Thoracic aorta (tissue), 2 donors: ENCODE measurements around the gene PRMT2. TPM values are rescaled to one million over a fixed set of nuclear protein-coding genes. Genes with fewer than 3 reads are reported as not detected.

Experiments
- ATAC-seq: fragments of 150-250 bp; one replicate; pipeline ENCODE4 v1.8.0; 2017; ENCODE audit warnings: low read depth; ENCODE audit not compliant: insufficient number of reproducible peaks, low FRiP score
- DNase-seq: peaks from one replicate; pipeline ENCODE4 v3.0.0-alpha.2; 2020; ENCODE audit warnings: low spot score
- H3K27ac ChIP-seq, 2 donors: fragments of 200-600 bp; sonication (generic); 1 replicate in 1 of 2; 2 replicates in 1 of 2; pipeline ENCODE4 v1.5.1; 2016; ENCODE audit warnings: mild to moderate bottlenecking in 2 of 2, moderate library complexity in 2 of 2
- H3K27me3 ChIP-seq: fragments of 200-600 bp; sonication (generic); replicated peaks from 2 replicates; pipeline ENCODE4 v1.6.0; 2016; ENCODE audit warnings: mild to moderate bottlenecking; ENCODE audit not compliant: insufficient read depth
- H3K36me3 ChIP-seq: fragments of 200-600 bp; sonication (generic); one replicate; pipeline ENCODE4 v1.5.1; 2016
- H3K4me1 ChIP-seq, 2 donors: fragments of 200-600 bp; sonication (generic); 1 replicate in 1 of 2; 2 replicates in 1 of 2; pipeline versions ENCODE4 v1.5.1 to v1.6.0; 2016; ENCODE audit warnings: low read depth in 2 of 2, mild to moderate bottlenecking in 1 of 2; ENCODE audit not compliant: control insufficient read depth in 1 of 2
- H3K4me3 ChIP-seq: fragments of 200-600 bp; sonication (generic); 2 replicates; pipeline ENCODE4 v1.5.1; 2016; ENCODE audit warnings: mild to moderate bottlenecking
- H3K9me3 ChIP-seq: fragments of 200-600 bp; sonication (generic); 2 replicates; pipeline ENCODE4 v1.5.1; 2016
- total RNA-seq, 2 donors: library from RNA; depleted of rRNA; stranded (reverse); fragments of >200 nt; gene quantifications; one replicate each; pipeline versions ENCODE4 v1.1.0 to v1.2.3, GENCODE V29; 2016
- TF ChIP-seq, protein P1 (sequence below): fragments of 200-600 bp; sonication (generic); IDR thresholded peaks from one replicate; pipeline ENCODE4 v1.5.1; 2019; ENCODE audit warnings: antibody characterized with exemption

The PRMT2 gene
- total RNA-seq = 100 to 1,000 TPM; 125 to 126 TPM

GRCh38 chr21:46635324-46636180 lies at the start of gene PRMT2:
Gene PRMT2, plus strand, starts transcription at chr21:46635674. Its CDS starts 1,278 bp downstream, at chr21:46636952.
- Histone ChIP-seq H3K36me3 (no peaks in the 10 kb centered on the region), H3K4me1 (peaks cover 35 to 46% of the 10 kb centered on the region in 2 donors), H3K27ac (peak within 1 kb of the TSS; percentile 98 to 99), H3K9me3 (no peaks in the 10 kb centered on the region), H3K4me3 (peak within 1 kb of the TSS; percentile 72), H3K27me3 (no peaks in the 10 kb centered on the region)
- ATAC-seq (peak; percentile 93), DNase-seq (peak; percentile 71)
- TF ChIP-seq, protein P1, sequence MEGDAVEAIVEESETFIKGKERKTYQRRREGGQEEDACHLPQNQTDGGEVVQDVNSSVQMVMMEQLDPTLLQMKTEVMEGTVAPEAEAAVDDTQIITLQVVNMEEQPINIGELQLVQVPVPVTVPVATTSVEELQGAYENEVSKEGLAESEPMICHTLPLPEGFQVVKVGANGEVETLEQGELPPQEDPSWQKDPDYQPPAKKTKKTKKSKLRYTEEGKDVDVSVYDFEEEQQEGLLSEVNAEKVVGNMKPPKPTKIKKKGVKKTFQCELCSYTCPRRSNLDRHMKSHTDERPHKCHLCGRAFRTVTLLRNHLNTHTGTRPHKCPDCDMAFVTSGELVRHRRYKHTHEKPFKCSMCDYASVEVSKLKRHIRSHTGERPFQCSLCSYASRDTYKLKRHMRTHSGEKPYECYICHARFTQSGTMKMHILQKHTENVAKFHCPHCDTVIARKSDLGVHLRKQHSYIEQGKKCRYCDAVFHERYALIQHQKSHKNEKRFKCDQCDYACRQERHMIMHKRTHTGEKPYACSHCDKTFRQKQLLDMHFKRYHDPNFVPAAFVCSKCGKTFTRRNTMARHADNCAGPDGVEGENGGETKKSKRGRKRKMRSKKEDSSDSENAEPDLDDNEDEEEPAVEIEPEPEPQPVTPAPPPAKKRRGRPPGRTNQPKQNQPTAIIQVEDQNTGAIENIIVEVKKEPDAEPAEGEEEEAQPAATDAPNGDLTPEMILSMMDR = no peak

- ATAC-seq = no peak
- H3K27me3 ChIP-seq = no peaks in the 10 kb centered on the region
- no peak overlapping the region for H3K27ac ChIP-seq
- H3K9me3 ChIP-seq = peaks cover 11% of the 10 kb centered on the region
- TF ChIP-seq, protein P1 = no peak
- H3K4me3 ChIP-seq = no peak overlapping the region
- H3K36me3 ChIP-seq = no peaks in the 10 kb centered on the region
- peaks cover 5 to 9% of the 10 kb centered on the region in 2 donors for H3K4me1 ChIP-seq
- DNase-seq = no peak
These were observed 41.2 kb upstream of the PRMT2 start for GRCh38 chr21:46594276-46594675.

DNA sequence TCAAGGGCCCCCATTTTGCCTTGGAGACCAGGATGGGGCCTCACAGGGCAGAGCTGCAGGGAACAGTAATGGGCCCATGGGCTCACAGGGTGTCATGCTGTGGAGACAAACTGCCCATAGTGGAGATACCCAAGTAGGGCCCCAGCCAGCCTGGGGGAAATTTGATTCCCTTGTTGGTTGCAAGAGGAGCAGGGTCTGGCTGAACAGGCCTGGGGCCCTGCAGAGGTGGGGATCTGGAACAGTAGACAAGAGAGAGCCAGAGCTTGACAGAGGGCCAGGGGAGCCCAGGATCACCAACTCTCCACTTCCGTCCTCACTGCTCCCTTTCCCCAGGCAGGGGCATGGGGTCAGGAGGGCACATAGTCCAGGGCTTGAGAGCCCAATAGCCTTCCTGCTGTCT lies 39.3 kb upstream of the PRMT2 start:
- ATAC-seq (no peak), DNase-seq (no peak)
- Histone ChIP-seq H3K4me3 (no peak overlapping the region), H3K4me1 (peaks cover 5 to 15% of the 10 kb centered on the region in 2 donors), H3K27ac (no peak overlapping the region), H3K36me3 (no peaks in the 10 kb centered on the region), H3K9me3 (peaks cover 7% of the 10 kb centered on the region), H3K27me3 (no peaks in the 10 kb centered on the region)
- TF ChIP-seq, protein P1 = no peak

GRCh38 chr21:46597031-46597430 lies 38.4 kb upstream of the PRMT2 start:
- ATAC-seq (no peak), DNase-seq (no peak)
- H3K27me3 ChIP-seq = no peaks in the 10 kb centered on the region
- peaks cover 5 to 15% of the 10 kb centered on the region in 2 donors for H3K4me1 ChIP-seq
- H3K27ac ChIP-seq = no peak overlapping the region
- no peak overlapping the region for H3K4me3 ChIP-seq
- no peaks in the 10 kb centered on the region for H3K36me3 ChIP-seq
- peaks cover 7% of the 10 kb centered on the region for H3K9me3 ChIP-seq
- TF ChIP-seq, protein P1 = no peak

- H3K4me3 ChIP-seq = no peak overlapping the region
These were observed 37.6 kb upstream of the PRMT2 start for GRCh38 chr21:46597896-46598343.

More at GRCh38 chr21:46597896-46598343, 37.6 kb upstream of the PRMT2 start:
- no peak overlapping the region for H3K27ac ChIP-seq
- no peaks in the 10 kb centered on the region for H3K36me3 ChIP-seq
- TF ChIP-seq, protein P1 = no peak
- no peaks in the 10 kb centered on the region for H3K27me3 ChIP-seq
- peaks cover 5 to 15% of the 10 kb centered on the region in 2 donors for H3K4me1 ChIP-seq
- H3K9me3 ChIP-seq = peaks cover 7% of the 10 kb centered on the region
- DNase-seq (no peak), ATAC-seq (no peak)
